Measurements from ENCODE around the gene REEP3.
"Not testable (repeated sequence)": the region's sequence is repeated elsewhere in the genome, so short reads cannot be mapped to it uniquely, and the experiment has no call there.

Gene REEP3

GRCh38 chr10:63520500-63521415, at the start of gene REEP3:
TSS of gene REEP3 (plus strand) at chr10:63521401. CDS start at chr10:63521546, 145 bp downstream.
- peak in 37 of 56 donors; percentile 1 to 80 (median 62) for DNase-seq

- DNase-seq = no peak
These were observed 46.7 kb upstream of the REEP3 start for GRCh38 chr10:63474488-63474887.

- no peak for DNase-seq
These were observed 43.3 kb upstream of the REEP3 start for GRCh38 chr10:63477927-63478326.

GRCh38 chr10:63478564-63478963, 42.6 kb upstream of the REEP3 start:
- no peak for DNase-seq

- no peak for DNase-seq
These were observed 41.0 kb upstream of the REEP3 start for GRCh38 chr10:63480237-63480636.

- DNase-seq = no peak
These were observed 39.3 kb upstream of the REEP3 start for GRCh38 chr10:63481815-63482421.

GRCh38 chr10:63483983-63484382, 37.2 kb upstream of the REEP3 start:
- DNase-seq = no peak

- DNase-seq = no peak
These were observed 33.2 kb upstream of the REEP3 start for GRCh38 chr10:63487990-63488389.

- no peak for DNase-seq
These were observed 31.4 kb upstream of the REEP3 start for GRCh38 chr10:63489838-63490237.

- no peak for DNase-seq
These were observed 29.4 kb upstream of the REEP3 start for GRCh38 chr10:63491588-63492316.

- DNase-seq = not testable (repeated sequence)
These were observed 28.9 kb upstream of the REEP3 start for GRCh38 chr10:63492317-63492690.

- no peak for DNase-seq
These were observed 28.2 kb upstream of the REEP3 start for GRCh38 chr10:63493004-63493403.

GRCh38 chr10:63494951-63495350, 26.2 kb upstream of the REEP3 start:
- no peak for DNase-seq

GRCh38 chr10:63496561-63496960, 24.6 kb upstream of the REEP3 start:
- no peak for DNase-seq

- no peak for DNase-seq
These were observed 23.9 kb upstream of the REEP3 start for GRCh38 chr10:63497321-63497720.

- DNase-seq = no peak
These were observed 22.5 kb upstream of the REEP3 start for GRCh38 chr10:63498665-63499064.

GRCh38 chr10:63500551-63500950, 20.6 kb upstream of the REEP3 start:
- DNase-seq = not testable (repeated sequence)

GRCh38 chr10:63501954-63502353, 19.2 kb upstream of the REEP3 start:
- DNase-seq = no peak

- no peak for DNase-seq
These were observed 18.4 kb upstream of the REEP3 start for GRCh38 chr10:63502832-63503231.

GRCh38 chr10:63503395-63503794, 17.8 kb upstream of the REEP3 start:
- DNase-seq = no peak

GRCh38 chr10:63504145-63504881, 16.9 kb upstream of the REEP3 start:
- no peak for DNase-seq
